ENCODE results near the gene CRYGN. TPM values are rescaled to one million over a fixed set of nuclear protein-coding genes. Genes with fewer than 3 reads are reported as not detected.

Gene CRYGN
- total RNA-seq, 1 donor from 2014 or later: 1.5 TPM

- no peak for DNase-seq (ENCODE audit: low spot score)
These were observed 12.1 kb downstream of the CRYGN start for GRCh38 chr7:151427705-151428377.

DNA sequence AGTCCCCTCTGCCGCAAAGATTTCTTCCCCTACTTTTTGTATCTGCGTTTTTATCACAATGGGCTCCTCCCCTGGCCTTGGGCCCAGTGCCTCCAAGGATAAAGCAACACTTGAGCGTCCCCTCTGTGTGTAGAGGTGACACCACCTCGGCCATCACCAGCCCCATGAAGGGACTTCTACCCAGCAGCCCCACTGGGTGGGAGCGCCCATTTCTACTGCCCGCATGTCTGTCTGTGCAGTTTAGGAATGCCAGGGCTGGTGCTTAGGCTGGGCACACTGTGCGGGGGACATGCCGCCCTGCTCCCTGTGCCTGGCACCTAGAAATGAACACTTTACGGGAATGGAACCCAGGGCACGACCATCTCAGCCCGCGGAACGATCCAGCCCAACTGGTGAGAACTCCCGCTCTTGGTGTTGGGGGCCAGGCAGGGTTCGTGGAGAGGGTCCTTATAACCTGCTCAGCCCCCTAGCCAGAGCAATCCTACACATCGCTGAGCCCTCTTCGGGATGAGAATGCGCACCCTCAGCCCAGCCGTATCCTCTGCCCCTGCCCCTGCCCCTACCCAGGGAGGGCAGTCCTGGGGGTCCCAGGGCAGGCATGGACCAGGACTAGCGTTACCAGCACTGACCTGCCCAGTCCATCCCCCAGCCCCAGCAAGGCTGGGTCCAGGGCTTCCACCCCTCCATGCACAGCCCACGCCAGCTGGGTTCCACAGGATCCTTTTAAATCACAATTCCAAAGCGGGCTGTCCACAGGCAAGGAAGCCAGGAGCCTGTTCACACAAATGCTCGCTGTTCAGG is 12.8 kb downstream of the CRYGN start:
- DNase-seq (ENCODE audit: low spot score): no peak

DNA sequence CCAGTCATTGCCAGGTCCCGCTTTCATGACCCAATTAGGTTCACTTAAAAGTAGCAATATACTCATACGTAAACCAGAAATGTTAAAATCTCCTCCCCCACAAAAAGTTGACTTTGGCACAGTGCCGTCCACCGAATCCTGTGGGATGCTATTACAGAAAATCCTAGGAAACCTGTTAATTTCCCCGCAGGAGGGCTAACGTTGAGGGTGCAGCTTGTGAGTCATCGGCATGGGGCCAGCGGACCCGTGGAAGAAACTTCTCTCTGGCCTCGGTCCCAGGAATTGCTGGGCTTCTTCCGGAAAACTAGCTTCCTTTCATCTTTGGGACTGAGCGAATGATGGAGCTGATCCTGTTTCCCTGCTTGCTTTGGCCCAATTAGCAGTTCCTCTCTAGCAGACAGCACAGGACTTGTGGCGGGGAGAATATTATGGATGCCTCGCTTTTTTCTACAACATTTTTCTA is 13.5 kb downstream of the CRYGN start:
- no peak for DNase-seq (ENCODE audit: low spot score)

DNA sequence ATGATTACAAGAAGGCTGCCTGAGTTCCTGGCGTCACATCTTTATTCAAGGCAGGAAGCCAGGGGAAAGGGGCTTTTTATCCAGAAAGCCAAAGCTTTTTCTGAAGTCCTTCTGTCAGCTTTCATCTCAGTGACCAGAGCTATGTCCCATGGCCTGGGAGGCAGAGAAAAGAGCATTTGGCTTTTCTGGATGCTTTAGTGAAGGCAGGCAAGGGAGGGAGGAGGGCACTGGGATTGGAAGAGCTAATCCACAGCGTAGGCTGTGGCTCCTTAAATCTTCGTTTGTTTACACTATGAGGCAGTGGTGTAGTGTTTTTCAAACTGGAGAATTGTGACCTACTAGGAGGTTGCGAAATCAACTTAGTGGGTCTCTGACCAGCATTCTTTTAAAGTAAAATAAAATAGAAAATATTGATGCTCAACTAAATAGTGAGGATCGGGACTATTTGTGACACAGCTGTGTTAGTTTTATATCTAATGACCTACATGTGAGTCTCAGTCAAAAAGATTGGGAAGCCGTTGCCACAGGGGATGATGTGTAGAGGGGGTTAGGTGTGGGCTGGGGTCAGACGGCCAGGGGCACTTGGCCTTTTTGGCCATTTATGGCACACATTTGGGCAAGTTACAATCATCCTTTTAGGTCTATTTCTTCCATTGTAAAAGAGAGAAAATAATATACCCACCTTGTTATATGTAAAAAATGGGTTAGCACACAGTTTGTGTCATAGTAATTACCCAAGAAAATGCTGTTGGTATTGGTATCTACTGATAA is 14.1 kb downstream of the CRYGN start:
- DNase-seq (ENCODE audit: low spot score): no peak

DNA sequence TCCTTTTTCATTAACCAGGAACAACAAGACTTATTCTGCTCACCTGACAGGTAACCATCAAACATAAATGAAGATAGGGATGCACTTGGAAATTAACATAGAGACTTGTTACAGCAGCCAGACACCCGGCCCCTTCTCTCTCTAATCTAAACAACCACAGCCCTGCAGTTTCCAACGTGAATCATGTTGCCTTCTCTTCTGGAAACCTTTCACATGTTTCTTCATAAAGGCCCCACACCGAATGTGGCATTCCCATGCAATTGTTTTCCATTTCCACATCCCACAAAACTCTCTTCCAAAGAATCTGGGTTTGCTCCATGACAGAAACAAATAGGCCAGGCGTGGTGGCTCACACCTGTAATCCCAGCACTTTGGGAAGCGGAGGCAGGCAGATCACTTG is 15.1 kb downstream of the CRYGN start:
- no peak for DNase-seq (ENCODE audit: low spot score)

DNA sequence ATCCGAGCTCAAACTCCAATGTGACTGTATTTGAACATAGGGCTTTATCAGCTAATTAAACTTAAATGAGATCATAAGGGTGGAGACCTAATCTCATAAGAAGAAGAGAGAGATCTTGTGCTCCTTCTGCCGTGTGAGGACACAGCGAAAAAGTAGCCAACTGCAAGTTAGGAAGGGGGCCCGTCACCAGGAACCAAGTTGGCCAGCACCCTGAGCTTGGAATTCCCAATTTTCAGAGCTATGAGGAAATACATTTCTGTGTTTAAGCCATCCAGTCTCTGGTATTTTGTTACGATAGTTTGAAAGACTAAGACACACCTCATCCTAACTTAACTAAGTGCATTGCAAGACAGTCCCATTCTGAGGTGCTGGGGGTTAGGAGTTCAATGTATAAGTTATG is 16.0 kb downstream of the CRYGN start:
- DNase-seq (ENCODE audit: low spot score): no peak

GRCh38 chr7:151423226-151423625 is 16.7 kb downstream of the CRYGN start:
- no peak for DNase-seq (ENCODE audit: low spot score)

GRCh38 chr7:151422212-151422611 is 17.7 kb downstream of the CRYGN start:
- no peak for DNase-seq (ENCODE audit: low spot score)

- no peak for DNase-seq (ENCODE audit: low spot score)
These were observed 19.8 kb downstream of the CRYGN start for GRCh38 chr7:151420144-151420543.

DNA sequence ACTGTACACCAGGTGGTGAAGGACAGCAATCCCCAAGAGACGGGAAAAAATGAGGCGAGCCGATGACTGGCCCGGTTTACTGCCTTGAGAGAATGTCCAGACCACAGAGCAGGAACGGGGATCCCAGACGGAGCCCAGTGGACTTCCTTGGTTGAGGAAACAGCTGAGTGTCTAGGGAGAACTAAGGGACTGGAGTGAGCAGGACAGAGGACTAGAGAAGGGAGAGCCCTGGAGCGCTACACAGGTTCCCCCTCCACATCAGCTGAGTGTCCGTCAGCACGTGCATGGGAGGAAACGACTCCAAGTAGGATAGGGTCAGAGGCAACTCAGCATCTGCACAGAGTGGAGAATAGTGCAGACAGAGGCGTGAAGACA is 23.0 kb downstream of the CRYGN start:
- DNase-seq (ENCODE audit: low spot score): no peak

DNA sequence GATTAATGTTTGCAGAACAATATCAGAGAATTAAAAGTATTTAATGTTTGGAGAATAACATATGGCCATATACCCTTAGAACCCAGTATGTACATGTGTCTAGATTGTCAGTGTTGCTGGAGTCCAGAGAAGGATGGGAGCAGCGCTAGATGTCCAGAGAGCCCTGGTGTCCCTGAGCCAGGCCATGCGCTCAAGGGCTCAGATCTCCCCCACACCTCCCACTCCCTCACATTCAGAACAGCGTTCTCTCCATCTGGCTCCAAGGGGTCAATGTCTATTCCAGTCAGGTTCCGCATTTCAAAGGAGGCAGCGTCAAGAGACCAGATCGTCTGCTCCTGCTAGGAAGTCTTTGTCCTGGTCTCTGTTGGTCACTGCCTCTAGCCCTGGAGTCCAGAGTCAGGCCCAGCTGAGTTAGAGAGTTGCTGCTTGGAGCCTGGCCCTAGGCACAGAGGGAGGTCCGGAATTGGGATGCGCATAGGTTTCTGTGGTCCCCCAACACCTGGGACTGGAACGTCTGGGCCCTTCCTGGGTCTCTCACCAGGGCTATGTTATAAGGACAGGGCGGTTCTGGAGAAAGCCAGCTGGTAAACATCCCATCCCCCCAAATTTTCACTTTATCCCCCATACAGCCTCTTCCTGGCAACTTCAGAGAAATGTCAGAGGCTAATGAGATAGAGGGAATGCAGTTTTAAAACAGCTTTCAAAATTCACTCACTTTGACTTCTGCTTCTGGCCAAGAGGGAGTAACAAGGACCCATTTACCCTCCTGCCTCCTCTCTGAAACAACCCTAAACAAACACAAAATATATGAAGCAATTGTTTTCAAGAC is 23.6 kb downstream of the CRYGN start:
- DNase-seq (ENCODE audit: low spot score): no peak

- no peak for DNase-seq (ENCODE audit: low spot score)
These were observed 24.4 kb downstream of the CRYGN start for GRCh38 chr7:151415375-151416105.

DNA sequence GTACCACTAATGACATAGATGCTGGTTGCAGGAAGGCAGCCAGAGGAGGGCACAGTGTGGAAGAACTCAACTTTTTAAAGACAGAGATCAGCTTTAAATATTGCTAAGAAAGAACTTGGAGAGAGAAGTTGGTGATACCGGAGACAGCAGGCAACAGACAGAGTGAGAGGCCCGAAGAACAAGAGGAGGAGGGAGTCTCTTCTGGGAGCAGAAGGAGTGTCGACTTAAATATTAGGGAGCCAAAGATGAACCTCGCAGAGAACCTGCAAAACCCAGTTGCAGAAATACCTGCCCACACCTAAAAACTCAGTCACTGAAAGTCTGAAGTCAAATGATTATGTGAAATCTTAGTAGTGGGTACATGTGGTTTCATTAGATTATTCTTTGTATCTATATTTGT is 26.7 kb downstream of the CRYGN start:
- no peak for DNase-seq (ENCODE audit: low spot score)

- no peak for DNase-seq (ENCODE audit: low spot score)
These were observed 27.6 kb downstream of the CRYGN start for GRCh38 chr7:151412318-151412717.

DNA sequence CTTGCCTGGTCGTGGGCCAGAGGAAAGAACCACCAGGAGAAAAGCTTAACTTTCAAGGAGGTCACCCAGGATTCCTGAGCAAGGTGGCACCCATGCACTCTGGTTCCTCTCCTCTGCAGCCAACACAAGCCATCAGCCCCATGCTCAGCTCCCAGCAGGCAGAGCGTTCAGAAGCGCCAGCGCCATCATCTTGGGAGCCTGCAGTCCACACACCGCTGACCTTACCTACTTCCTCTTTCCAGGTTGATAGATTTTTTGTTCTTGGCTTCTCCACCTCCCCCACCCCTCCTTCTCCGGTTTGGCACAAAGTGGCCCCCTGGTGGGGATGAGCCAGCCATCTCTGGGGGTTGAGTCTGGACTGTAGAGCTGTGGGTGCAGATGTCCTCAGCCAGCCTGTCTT is 28.4 kb downstream of the CRYGN start:
- DNase-seq (ENCODE audit: low spot score): no peak

DNA sequence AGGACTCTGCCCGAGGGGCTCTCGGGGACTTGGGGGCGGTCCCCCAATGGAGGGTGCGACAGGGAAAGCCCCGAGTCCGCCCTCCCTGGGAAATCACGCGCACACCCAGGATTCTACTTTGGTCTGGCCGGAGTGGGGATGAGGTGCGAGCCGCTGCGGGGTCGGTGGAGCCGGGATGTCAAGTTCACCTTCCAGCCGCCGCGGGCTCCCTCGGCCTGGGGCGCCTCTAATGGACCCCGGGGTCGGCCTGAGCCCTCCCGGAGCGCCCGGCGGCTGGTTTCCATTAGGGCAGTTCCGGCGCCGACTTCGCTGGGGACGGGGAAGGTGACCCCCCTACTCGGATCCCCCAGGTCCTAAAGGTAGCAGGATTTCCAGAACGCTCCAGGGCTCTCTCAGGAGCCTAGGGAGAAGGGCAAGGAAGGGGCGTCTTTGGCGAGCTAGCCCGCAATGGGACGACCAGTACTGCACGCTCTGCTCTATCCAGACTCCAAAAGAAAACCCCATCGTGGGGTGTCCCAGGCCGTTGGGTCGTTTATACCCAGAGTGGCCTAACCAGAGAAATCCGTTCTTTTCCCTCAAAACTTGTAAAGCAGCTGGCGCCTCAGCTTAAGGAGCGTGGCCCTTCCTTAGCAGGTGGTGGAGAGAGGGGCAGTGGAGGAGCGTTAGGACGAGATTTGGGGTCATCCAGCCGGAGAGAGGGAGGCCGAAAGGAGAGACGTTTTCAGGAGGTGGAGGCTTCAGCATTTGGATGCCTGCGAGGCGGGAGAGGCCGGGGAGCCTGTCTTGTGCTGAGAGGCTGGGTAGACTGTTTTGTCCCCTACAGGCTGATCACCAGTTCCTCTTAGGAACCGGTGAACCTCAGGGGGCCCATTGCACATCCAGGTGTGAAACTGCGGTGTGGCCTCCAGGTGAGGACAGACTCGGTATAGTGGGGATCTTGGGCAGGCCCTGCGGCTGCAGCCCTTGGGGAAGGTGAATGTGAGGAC is 29.2 kb downstream of the CRYGN start:
- DNase-seq (ENCODE audit: low spot score): no peak

- DNase-seq (ENCODE audit: low spot score): no peak
These were observed 30.1 kb downstream of the CRYGN start, which contains the start of gene WDR86 for GRCh38 chr7:151409667-151410404. Gene WDR86 (minus strand): TSS chr7:151410038. CDS start chr7:151409589, 449 bp downstream.
